ENCODE data around the gene IRF6. TPM values are rescaled to one million over a fixed set of nuclear protein-coding genes. Genes with fewer than 3 reads are reported as not detected.

The IRF6 gene
- total and polyA plus RNA-seq, 2 donors (not counting 1 experiment from before 2014, with no cell fraction given): 0.66 to 1.00 TPM

GRCh38 chr1:209737118-209737505 is 68.8 kb downstream of the IRF6 start:
- DNase-seq (ENCODE audit: low read depth in 2 of 2): no peak
- H4K20me1 ChIP-seq (ENCODE audit: control insufficient read depth, extremely low read depth, insufficient read depth, low read length): no peaks in the 10 kb centered on the region
- TF ChIP-seq, protein P1, sequence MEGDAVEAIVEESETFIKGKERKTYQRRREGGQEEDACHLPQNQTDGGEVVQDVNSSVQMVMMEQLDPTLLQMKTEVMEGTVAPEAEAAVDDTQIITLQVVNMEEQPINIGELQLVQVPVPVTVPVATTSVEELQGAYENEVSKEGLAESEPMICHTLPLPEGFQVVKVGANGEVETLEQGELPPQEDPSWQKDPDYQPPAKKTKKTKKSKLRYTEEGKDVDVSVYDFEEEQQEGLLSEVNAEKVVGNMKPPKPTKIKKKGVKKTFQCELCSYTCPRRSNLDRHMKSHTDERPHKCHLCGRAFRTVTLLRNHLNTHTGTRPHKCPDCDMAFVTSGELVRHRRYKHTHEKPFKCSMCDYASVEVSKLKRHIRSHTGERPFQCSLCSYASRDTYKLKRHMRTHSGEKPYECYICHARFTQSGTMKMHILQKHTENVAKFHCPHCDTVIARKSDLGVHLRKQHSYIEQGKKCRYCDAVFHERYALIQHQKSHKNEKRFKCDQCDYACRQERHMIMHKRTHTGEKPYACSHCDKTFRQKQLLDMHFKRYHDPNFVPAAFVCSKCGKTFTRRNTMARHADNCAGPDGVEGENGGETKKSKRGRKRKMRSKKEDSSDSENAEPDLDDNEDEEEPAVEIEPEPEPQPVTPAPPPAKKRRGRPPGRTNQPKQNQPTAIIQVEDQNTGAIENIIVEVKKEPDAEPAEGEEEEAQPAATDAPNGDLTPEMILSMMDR (conservative IDR thresholded peaks at IDR 0.05 in 1 of 2, IDR thresholded peaks at IDR 0.05 in 1 of 2; ENCODE audit: low read depth in 1 of 2, low read length in 2 of 2): no peak
- no peak for TF ChIP-seq EZH2 (IDR thresholded peaks at IDR 0.05; ENCODE audit: low read length, missing control alignments)

DNA sequence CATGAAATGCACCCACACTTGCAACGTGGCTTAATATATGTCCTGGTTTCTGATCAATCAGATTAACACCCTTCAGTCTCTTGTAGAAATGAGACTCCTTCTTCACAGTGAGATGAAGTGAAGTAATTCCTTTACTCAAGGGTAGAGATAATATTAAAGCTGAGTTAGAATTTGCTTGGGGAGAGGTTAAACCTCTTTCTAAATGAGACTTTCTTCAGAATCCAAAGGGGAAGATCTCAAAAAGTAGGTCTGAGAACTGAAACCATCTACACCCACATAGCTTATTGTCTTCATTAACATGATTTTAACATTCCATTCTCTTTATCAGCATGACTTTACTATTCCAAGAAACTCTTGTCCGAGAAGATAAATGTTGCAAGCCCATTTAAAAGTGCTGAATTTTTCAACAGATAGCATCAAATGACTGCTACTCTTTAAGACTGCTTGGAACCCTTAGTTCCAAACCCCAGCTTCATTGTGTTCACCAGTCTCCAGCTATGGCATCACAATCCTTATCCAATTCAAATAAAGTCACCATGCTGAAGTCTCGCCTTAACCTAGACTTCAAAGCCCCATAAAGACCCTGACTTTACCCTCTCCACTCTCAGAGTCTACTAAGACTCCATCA is 69.3 kb downstream of the IRF6 start:
- no peak overlapping the region for H3K4me3 ChIP-seq (replicated peaks in 1 of 4; ENCODE audit: control extremely low read depth in 1 of 4, insufficient read depth in 1 of 4, low read depth in 3 of 4, low read length in 4 of 4)
- no peak overlapping the region for H3K9ac ChIP-seq (ENCODE audit: insufficient read depth, low read length)
- H3K79me2 ChIP-seq (ENCODE audit: control insufficient read depth, insufficient read depth, low read length): no peaks in the 10 kb centered on the region
- no peaks in the 10 kb centered on the region for H3K4me1 ChIP-seq (ENCODE audit: control insufficient read depth, extremely low read depth, insufficient read depth, low read length)
- no peaks in the 10 kb centered on the region for H3K27me3 ChIP-seq (ENCODE audit: control insufficient read depth, insufficient read depth, low read length)
- H4K20me1 ChIP-seq (ENCODE audit: control insufficient read depth, extremely low read depth, insufficient read depth, low read length): no peaks in the 10 kb centered on the region
- H3K9me3 ChIP-seq (ENCODE audit: control insufficient read depth, insufficient read depth, low read depth, low read length): no peaks in the 10 kb centered on the region
- H2AFZ ChIP-seq (ENCODE audit: low read length): no peak overlapping the region
- H3K27ac ChIP-seq (ENCODE audit: insufficient read depth, low read length): no peak overlapping the region
- no peaks in the 10 kb centered on the region for H3K36me3 ChIP-seq (ENCODE audit: control insufficient read depth, insufficient read depth, low read length)
- H3K4me2 ChIP-seq (ENCODE audit: extremely low read depth, insufficient read depth, low read length): no peak overlapping the region
- TF ChIP-seq, protein P1 (conservative IDR thresholded peaks at IDR 0.05 in 1 of 2, IDR thresholded peaks at IDR 0.05 in 1 of 2; ENCODE audit: low read depth in 1 of 2, low read length in 2 of 2): no peak
- no peak for TF ChIP-seq EZH2 (IDR thresholded peaks at IDR 0.05; ENCODE audit: low read length, missing control alignments)
- no peak for DNase-seq (ENCODE audit: low read depth in 2 of 2)

More at GRCh38 chr1:209737118-209737505, 68.8 kb downstream of the IRF6 start:
- H3K27ac ChIP-seq (ENCODE audit: insufficient read depth, low read length): no peak overlapping the region
- H3K9me3 ChIP-seq (ENCODE audit: control insufficient read depth, insufficient read depth, low read depth, low read length): no peaks in the 10 kb centered on the region
- H3K9ac ChIP-seq (ENCODE audit: insufficient read depth, low read length): no peak overlapping the region
- H3K79me2 ChIP-seq (ENCODE audit: control insufficient read depth, insufficient read depth, low read length): no peaks in the 10 kb centered on the region
- H3K4me1 ChIP-seq (ENCODE audit: control insufficient read depth, extremely low read depth, insufficient read depth, low read length): no peaks in the 10 kb centered on the region
- no peaks in the 10 kb centered on the region for H3K27me3 ChIP-seq (ENCODE audit: control insufficient read depth, insufficient read depth, low read length)
- H2AFZ ChIP-seq (ENCODE audit: low read length): no peak overlapping the region
- H3K4me3 ChIP-seq (replicated peaks in 1 of 4; ENCODE audit: control extremely low read depth in 1 of 4, insufficient read depth in 1 of 4, low read depth in 3 of 4, low read length in 4 of 4): no peak overlapping the region
- H3K36me3 ChIP-seq (ENCODE audit: control insufficient read depth, insufficient read depth, low read length): no peaks in the 10 kb centered on the region
- H3K4me2 ChIP-seq (ENCODE audit: extremely low read depth, insufficient read depth, low read length): no peak overlapping the region

Other genes with a start within 250 kb of the IRF6 start
- gene CAMK1G, start 222.4 kb downstream of the IRF6 start, total RNA-seq: 0.77 and 1.7 TPM in 2 replicates
- 0.96 and 3.0 TPM in 2 replicates for gene CAMK1G, start 222.4 kb downstream of the IRF6 start, polyA plus RNA-seq
- 12.1 and 23.3 TPM in 2 replicates for gene LAMB3, start 153.7 kb downstream of the IRF6 start, total RNA-seq
- gene LAMB3, start 153.7 kb downstream of the IRF6 start, polyA plus RNA-seq: 4.1 and 5.5 TPM in 2 replicates
- 79.1 and 180 TPM in 2 replicates for gene G0S2, start 130.7 kb downstream of the IRF6 start, total RNA-seq
- 3.9 and 11.0 TPM in 2 replicates for gene G0S2, start 130.7 kb downstream of the IRF6 start, polyA plus RNA-seq
- 20.3 and 31.5 TPM in 2 replicates for gene HSD11B1, start 101.3 kb downstream of the IRF6 start, total RNA-seq
- 7.1 and 31.0 TPM in 2 replicates for gene HSD11B1, start 101.3 kb downstream of the IRF6 start, polyA plus RNA-seq
- gene TRAF3IP3, start 50.1 kb downstream of the IRF6 start, total RNA-seq: not detected in 2 replicates
- gene TRAF3IP3, start 50.1 kb downstream of the IRF6 start, polyA plus RNA-seq: not detected in 2 replicates
- gene C1orf74, start 21.6 kb downstream of the IRF6 start, total RNA-seq: 3.1 and 4.3 TPM in 2 replicates
- 1.8 and 2.2 TPM in 2 replicates for gene C1orf74, start 21.6 kb downstream of the IRF6 start, polyA plus RNA-seq
- gene UTP25, start 21.8 kb upstream of the IRF6 start, total RNA-seq: 6.9 and 10.4 TPM in 2 replicates
- 12.3 and 13.8 TPM in 2 replicates for gene UTP25, start 21.8 kb upstream of the IRF6 start, polyA plus RNA-seq
- 0.26 and 0.99 TPM in 2 replicates for gene SYT14, start 132.1 kb upstream of the IRF6 start, total RNA-seq
- gene SYT14, start 132.1 kb upstream of the IRF6 start, polyA plus RNA-seq: 0.84 and 0.93 TPM in 2 replicates

Measured in fibroblast of lung (primary cell).